Adrenal gland (tissue), 12 donors: Measurements from ENCODE around the gene PTPRE. TPM values are rescaled to one million over a fixed set of nuclear protein-coding genes. Genes with fewer than 3 reads are reported as not detected.

Experiments used
- DNase-seq, 7 donors: peaks; one replicate each; pipeline ENCODE4 v3.0.0-alpha.2; 2019 to 2020
- H3K27ac ChIP-seq, 5 donors: fragments of 200-600 bp; sonication (generic) in 4 of 5; 1 replicate in 3 of 5; 2 replicates in 2 of 5; pipeline versions ENCODE4 v1.5.1 to v1.8.0; 2016 to 2020; ENCODE audit warnings: mild to moderate bottlenecking in 1 of 5
- H3K27me3 ChIP-seq: fragments of 200-600 bp; 2 replicates; pipeline ENCODE4 v1.8.0; 2021
- H3K36me3 ChIP-seq, 2 donors: fragments of 200-600 bp; replicated peaks in 1 of 2; 1 replicate in 1 of 2; 2 replicates in 1 of 2; pipeline versions ENCODE4 v1.5.1 to v1.8.0; 2018 to 2022
- H3K4me1 ChIP-seq, 2 donors: fragments of 200-600 bp; replicated peaks in 1 of 2; 1 replicate in 1 of 2; 2 replicates in 1 of 2; pipeline versions ENCODE4 v1.5.1 to v1.8.0; 2018 to 2021
- H3K4me3 ChIP-seq, 4 donors: fragments of 200-600 bp; sonication (generic) in 3 of 4; one replicate each; pipeline ENCODE4 v1.5.1; 2016 to 2018
- H3K9me3 ChIP-seq, 3 donors: fragments of 200-600 bp; sonication (generic) in 1 of 3; replicated peaks in 1 of 3; 1 replicate in 2 of 3; 2 replicates in 1 of 3; pipeline versions ENCODE4 v1.5.1 to v1.8.0; 2016 to 2021
- CTCF ChIP-seq, 6 experiments: fragments of 450-650 bp in 4 of 6; fragments of 200-600 bp in 2 of 6; sonication (generic) in 1 of 6; IDR thresholded peaks; 1 replicate in 5 of 6; 2 replicates in 1 of 6; pipeline versions ENCODE4 v1.5.1 to v1.8.0; 2016 to 2021; ENCODE audit warnings: antibody characterized with exemption in 6 of 6, mild to moderate bottlenecking in 2 of 6, moderate library complexity in 1 of 6
- POLR2A ChIP-seq, 2 donors: fragments of 450-650 bp; IDR thresholded peaks; one replicate each; pipeline ENCODE4 v1.6.1; 2017; ENCODE audit warnings: antibody characterized with exemption in 2 of 2, mild to moderate bottlenecking in 2 of 2, moderate library complexity in 1 of 2
- WGBS, 4 donors: extraction: QIAGEN DNeasy Blood & Tissue Kit in 2 of 4; methylation state at CpG; one replicate each; pipeline versions ENCODE4 v1.1.5 to v1.1.7; 2013 to 2017; 5-methylcytosine and 5-hydroxymethylcytosine counted together
- intact Hi-C, 2 donors: fragments of 100-400 bp; cut with DNase I; formaldehyde crosslinking; loops; one replicate each; pipeline versions ENCODE4 v1.14.1 to v1.15.0; 2022 to 2023
- polyA plus RNA-seq, 3 donors: library from polyadenylated mRNA; stranded (reverse); fragments of 200-250 nt in 2 of 3; fragments of 350-450 nt in 1 of 3; fragmentation: Illumina TruSeq in 1 of 3; extraction: RNeasy Lipid Tissue Mini Kit (QIAGEN cat#74804) in 1 of 3; gene quantifications; one replicate each; pipeline ENCODE4 v1.2.3, GENCODE V29; 2013 to 2014
- total RNA-seq, 9 donors: library from RNA; depleted of rRNA in 4 of 9; stranded (reverse); fragments of >200 nt in 4 of 9; fragments of 120-200 nt in 1 of 9; fragmentation: NEBNext Ultra II Directional in 1 of 9; extraction: Animal tissue kit (Norgen Biotek cat#: 25700) in 1 of 9; gene quantifications; one replicate each; pipeline versions ENCODE4 v1.1.0 to v1.2.4, GENCODE V29; 2013 to 2023
- donor health status: healthy with polysubstance abuse.
- donor health status: Bipolar disorder and iron deficiency.
- donor health status: DM: yes; HTN: yes; CAD: no.
- donor health status: DM: no; HTN: no; CAD: no.
- donor health status: DM: no; HTN: no; CAD: no.
- donor health status: DM: yes; HTN: yes; CAD: no.

Gene PTPRE
- total and polyA plus RNA-seq, 12 donors, result 7.6 to 52.8 (median 41.0) TPM

- no peak for TF ChIP-seq POLR2A (IDR thresholded peaks at IDR 0.05)
- peak; percentile 40 to 65 (median 58) for TF ChIP-seq CTCF (IDR thresholded peaks at IDR 0.05)
- H3K36me3 ChIP-seq, result no peaks in the 10 kb centered on the region
- H3K4me1 ChIP-seq, result peaks cover 0 to 8% of the 10 kb centered on the region in 2 donors
- H3K27ac ChIP-seq, result no peak overlapping the region
- DNase-seq, result peak in 4 of 7 donors; percentile 34 to 70 (median 60)
- no peaks in the 10 kb centered on the region for H3K27me3 ChIP-seq
- 61 to 71% (median 67%) methylated on average over 2 to 5 of the region's 5 CpGs for WGBS, 4 donors
- intact Hi-C loops, result no loop called here
- no peak overlapping the region for H3K4me3 ChIP-seq
- H3K9me3 ChIP-seq, result no peaks in the 10 kb centered on the region
These were observed 128.7 kb downstream of the PTPRE start for GRCh38 chr10:128035557-128035973.

DNA sequence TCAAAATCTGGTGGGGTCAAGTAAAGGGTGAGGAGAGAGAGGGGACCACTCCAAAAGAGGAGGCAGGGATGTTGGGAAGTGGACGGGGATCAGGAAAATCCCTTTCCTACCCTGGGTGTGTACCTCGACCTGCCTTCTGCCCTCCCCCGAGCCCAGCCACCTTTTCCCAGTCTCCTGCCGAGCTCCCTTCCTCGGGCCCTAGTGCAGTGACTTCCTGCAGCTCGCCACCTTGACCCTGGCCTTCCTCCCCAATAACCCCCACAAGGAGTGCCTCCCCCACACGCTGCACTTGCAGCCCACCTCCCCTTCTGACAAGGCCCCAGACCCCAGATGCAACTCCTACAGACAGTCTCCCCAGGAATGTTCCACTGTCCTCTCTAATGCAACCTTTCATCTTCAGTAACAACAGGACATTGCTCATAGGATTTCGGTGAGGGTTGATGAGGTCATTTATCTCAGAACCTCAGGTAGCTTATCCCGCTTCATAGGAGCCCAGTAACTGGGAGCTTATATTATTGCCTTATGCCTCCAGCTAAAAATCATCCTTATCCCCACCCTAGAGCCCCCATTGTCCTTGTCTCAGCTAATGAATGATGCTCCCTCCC, 129.2 kb downstream of the PTPRE start:
- Histone ChIP-seq H3K27me3 (no peaks in the 10 kb centered on the region), H3K9me3 (no peaks in the 10 kb centered on the region), H3K4me1 (peaks cover 0 to 8% of the 10 kb centered on the region in 2 donors), H3K36me3 (no peaks in the 10 kb centered on the region), H3K27ac (no peak overlapping the region), H3K4me3 (no peak overlapping the region)
- intact Hi-C loops, result loop anchor here in 1 of 2 donors (2.0 kb wide), 1 partner anchor 33 kb away; no protein-coding TSS in a partner anchor
- no peak for TF ChIP-seq POLR2A (IDR thresholded peaks at IDR 0.05)
- TF ChIP-seq CTCF (IDR thresholded peaks at IDR 0.05), result no peak
- WGBS, 4 donors, result 75 to 87% (median 80%) methylated on average over 8 to 9 of the region's 9 CpGs
- DNase-seq, result no peak

DNA sequence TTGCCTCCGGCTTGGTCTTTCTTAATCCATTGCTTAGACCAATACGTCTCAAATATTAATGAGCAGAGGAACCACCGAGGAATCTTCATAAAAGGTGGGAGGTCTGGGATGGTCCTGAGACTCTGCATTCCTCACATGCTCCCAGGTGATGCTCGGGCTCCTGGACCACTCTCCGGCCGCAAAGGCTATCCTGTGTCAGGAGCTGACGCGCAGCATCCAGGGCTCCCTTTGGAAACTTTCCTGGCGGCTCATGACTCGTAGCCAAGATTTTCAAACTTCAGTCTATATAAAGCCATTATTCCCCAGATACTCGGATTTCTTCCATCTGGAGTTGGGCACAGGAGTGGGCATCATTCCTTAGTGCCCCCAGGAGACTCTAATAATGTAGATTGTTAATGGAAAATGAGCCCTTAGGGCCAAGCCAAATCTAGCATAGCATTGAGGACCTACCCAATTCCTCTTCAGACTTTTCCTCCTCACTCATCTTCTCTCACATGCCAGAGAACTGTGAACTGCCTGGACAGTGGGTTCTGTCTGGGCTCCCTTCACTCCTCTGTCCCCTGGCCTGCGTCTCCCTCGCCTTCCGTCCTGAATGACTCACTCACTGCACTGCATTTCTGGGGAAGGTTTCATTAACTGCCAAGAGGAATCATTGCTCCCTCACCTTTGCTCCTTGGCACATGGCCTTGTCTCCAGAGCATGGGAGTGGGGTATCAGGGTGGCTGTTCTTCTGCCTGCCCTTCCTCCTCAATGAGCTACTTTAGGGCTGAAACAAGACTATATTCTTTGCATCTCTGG, 130.0 kb downstream of the PTPRE start:
- Histone ChIP-seq H3K4me3 (no peak overlapping the region), H3K9me3 (no peaks in the 10 kb centered on the region), H3K27me3 (no peaks in the 10 kb centered on the region), H3K36me3 (no peaks in the 10 kb centered on the region), H3K27ac (no peak overlapping the region), H3K4me1 (peaks cover 0 to 8% of the 10 kb centered on the region in 2 donors)
- intact Hi-C loops, result loop anchor here in 1 of 2 donors (2.0 kb wide), 1 partner anchor 32 kb away; no protein-coding TSS in a partner anchor
- TF ChIP-seq POLR2A (IDR thresholded peaks at IDR 0.05) (no peak), CTCF (IDR thresholded peaks at IDR 0.05) (no peak)
- 69 to 84% (median 72%) methylated on average over 12 to 14 of the region's 14 CpGs for WGBS, 4 donors
- DNase-seq, result peak in 6 of 7 donors; percentile 46 to 62 (median 52)

DNA sequence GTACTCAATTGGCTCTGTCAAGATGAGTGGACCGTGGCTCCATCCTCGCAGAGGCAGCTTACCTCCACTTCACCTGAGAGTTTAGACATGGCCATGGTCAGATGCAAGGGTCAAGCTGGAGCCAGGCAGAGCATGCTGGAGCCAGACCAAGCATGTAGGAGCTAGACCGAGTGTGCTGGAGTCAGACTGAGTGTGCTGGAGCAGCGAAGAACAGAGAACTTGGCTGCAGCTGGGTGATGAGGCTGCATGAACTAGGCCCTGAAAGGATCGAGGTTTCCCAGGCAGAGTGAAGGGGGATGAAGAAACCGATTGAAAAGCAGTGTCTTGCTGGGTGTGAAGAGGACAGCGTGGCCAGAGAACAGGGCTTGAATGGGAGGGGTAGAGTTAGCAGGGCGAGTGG, 133.2 kb downstream of the PTPRE start:
- WGBS, 4 donors, result 91 to 97% (median 93%) methylated on average over 6 to 8 of the region's 8 CpGs
- Histone ChIP-seq H3K27ac (no peak overlapping the region), H3K36me3 (no peaks in the 10 kb centered on the region), H3K9me3 (no peaks in the 10 kb centered on the region), H3K4me3 (no peak overlapping the region), H3K4me1 (peaks cover 0 to 8% of the 10 kb centered on the region in 2 donors), H3K27me3 (no peaks in the 10 kb centered on the region)
- TF ChIP-seq CTCF (IDR thresholded peaks at IDR 0.05) (no peak), POLR2A (IDR thresholded peaks at IDR 0.05) (no peak)
- intact Hi-C loops, result no loop called here
- DNase-seq, result no peak
